PC-9 (cell line): ENCODE measurements around the gene LZTFL1. TPM values are rescaled to one million over a fixed set of nuclear protein-coding genes. Genes with fewer than 3 reads are reported as not detected.

ENCODE experiments used
- BruUV-seq: library from RNA; stranded (reverse); fragments of 400-500 nt; replicated peaks from 2 replicates; lab custom pipeline; 2021; lab: Mats Ljungman, UMichigan
- CTCF ChIA-PET: fragments of 300-600 bp; sonication (Branson Sonifier 250); formaldehyde crosslinking; loops from one replicate; lab custom pipeline; 2022; ENCODE audit warnings: antibody characterized with exemption; lab: Charles Lee
- POLR2A ChIA-PET: fragments of 300-600 bp; sonication (Branson Sonifier 250); formaldehyde crosslinking; loops from one replicate; lab custom pipeline; 2022; ENCODE audit warnings: antibody characterized with exemption; ENCODE audit not compliant: unreplicated experiment; lab: Charles Lee
- DNase-seq, 2 experiments: peaks; one replicate each; pipeline versions ENCODE4 v3.0.0 to v3.0.0-alpha.2; 2015 to 2022; ENCODE audit warnings: mixed read lengths in 1 of 2
- H2AFZ ChIP-seq: fragments of 200-600 bp; sonication (generic); 2 replicates; pipeline ENCODE4 v1.8.1; 2017; ENCODE audit warnings: antibody characterized with exemption
- H3F3A ChIP-seq: fragments of 200-600 bp; sonication (generic); 2 replicates; pipeline ENCODE4 v1.8.1; 2017; ENCODE audit warnings: antibody characterized with exemption, mild to moderate bottlenecking, low read depth; ENCODE audit not compliant: insufficient read depth
- H3K27ac ChIP-seq: fragments of 200-600 bp; sonication (generic); 2 replicates; pipeline ENCODE4 v1.6.1; 2016; ENCODE audit warnings: mixed run types
- H3K27me3 ChIP-seq: fragments of 200-600 bp; sonication (generic); 2 replicates; pipeline ENCODE4 v1.6.1; 2016; ENCODE audit warnings: low read depth, mixed run types; ENCODE audit not compliant: insufficient read depth
- H3K36me3 ChIP-seq: fragments of 200-600 bp; sonication (generic); 2 replicates; pipeline ENCODE4 v1.6.1; 2016; ENCODE audit warnings: low read depth, mixed run types
- H3K4me1 ChIP-seq: fragments of 200-600 bp; sonication (generic); replicated peaks from 2 replicates; pipeline ENCODE4 v1.6.1; 2016; ENCODE audit warnings: mixed run types; ENCODE audit not compliant: insufficient read depth
- H3K4me2 ChIP-seq: fragments of 200-600 bp; sonication (generic); 2 replicates; pipeline ENCODE4 v1.6.1; 2017; ENCODE audit warnings: mixed run types
- H3K4me3 ChIP-seq: fragments of 200-600 bp; sonication (generic); 2 replicates; pipeline ENCODE4 v1.6.1; 2016; ENCODE audit warnings: mixed run types
- H3K79me2 ChIP-seq: fragments of 200-600 bp; sonication (generic); 2 replicates; pipeline ENCODE4 v1.6.1; 2017; ENCODE audit warnings: low read depth, mixed run types
- H3K9me2 ChIP-seq: fragments of 200-600 bp; sonication (generic); 2 replicates; pipeline ENCODE4 v1.8.1; 2017; ENCODE audit warnings: mild to moderate bottlenecking; ENCODE audit not compliant: insufficient read depth
- H3K9me3 ChIP-seq: fragments of 200-600 bp; sonication (generic); 2 replicates; pipeline ENCODE4 v1.8.1; 2016; ENCODE audit warnings: low read depth; ENCODE audit not compliant: insufficient read depth
- H4K20me1 ChIP-seq: fragments of 200-600 bp; sonication (generic); 2 replicates; pipeline ENCODE4 v1.8.1; 2017; ENCODE audit not compliant: insufficient read depth
- EZH2 ChIP-seq: fragments of 200-600 bp; sonication (generic); IDR thresholded peaks from 2 replicates; pipeline ENCODE4 v1.8.0; 2017; ENCODE audit warnings: antibody characterized with exemption, low read depth
- intact Hi-C: fragments of 100-400 bp; cut with micrococcal nuclease; formaldehyde crosslinking; loops from one replicate; pipeline ENCODE4 v1.10.0; 2022; ENCODE audit not compliant: unreplicated experiment
- total RNA-seq: library from RNA; stranded (reverse); gene quantifications from 2 replicates; pipeline ENCODE4 v1.2.3, GENCODE V29; 2021
- TF ChIP-seq, protein P1 (sequence below): fragments of 200-600 bp; sonication (generic); conservative IDR thresholded peaks from 2 replicates; pipeline ENCODE4 v1.6.1; 2017; ENCODE audit warnings: mixed run types, antibody characterized with exemption, mild to moderate bottlenecking, moderate library complexity

The LZTFL1 gene
- total RNA-seq, 1 experiment from 2014 or later: 39.2 TPM

GRCh38 chr3:45868213-45868612 is 26.3 kb upstream of the LZTFL1 start:
- H3K9me2 ChIP-seq: no peaks in the 10 kb centered on the region
- no TSS peak for BruUV-seq
- H3K36me3 ChIP-seq: no peaks in the 10 kb centered on the region
- TF ChIP-seq, protein P1, sequence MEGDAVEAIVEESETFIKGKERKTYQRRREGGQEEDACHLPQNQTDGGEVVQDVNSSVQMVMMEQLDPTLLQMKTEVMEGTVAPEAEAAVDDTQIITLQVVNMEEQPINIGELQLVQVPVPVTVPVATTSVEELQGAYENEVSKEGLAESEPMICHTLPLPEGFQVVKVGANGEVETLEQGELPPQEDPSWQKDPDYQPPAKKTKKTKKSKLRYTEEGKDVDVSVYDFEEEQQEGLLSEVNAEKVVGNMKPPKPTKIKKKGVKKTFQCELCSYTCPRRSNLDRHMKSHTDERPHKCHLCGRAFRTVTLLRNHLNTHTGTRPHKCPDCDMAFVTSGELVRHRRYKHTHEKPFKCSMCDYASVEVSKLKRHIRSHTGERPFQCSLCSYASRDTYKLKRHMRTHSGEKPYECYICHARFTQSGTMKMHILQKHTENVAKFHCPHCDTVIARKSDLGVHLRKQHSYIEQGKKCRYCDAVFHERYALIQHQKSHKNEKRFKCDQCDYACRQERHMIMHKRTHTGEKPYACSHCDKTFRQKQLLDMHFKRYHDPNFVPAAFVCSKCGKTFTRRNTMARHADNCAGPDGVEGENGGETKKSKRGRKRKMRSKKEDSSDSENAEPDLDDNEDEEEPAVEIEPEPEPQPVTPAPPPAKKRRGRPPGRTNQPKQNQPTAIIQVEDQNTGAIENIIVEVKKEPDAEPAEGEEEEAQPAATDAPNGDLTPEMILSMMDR: no peak
- TF ChIP-seq EZH2: no peak
- no peaks in the 10 kb centered on the region for H4K20me1 ChIP-seq
- no peak overlapping the region for H3K27ac ChIP-seq
- no peaks in the 10 kb centered on the region for H3K27me3 ChIP-seq
- intact Hi-C loops: no loop called here
- no peak overlapping the region for H3K4me3 ChIP-seq
- H3F3A ChIP-seq: no peaks in the 10 kb centered on the region
- DNase-seq: no peak
- no peaks in the 10 kb centered on the region for H3K4me1 ChIP-seq
- H2AFZ ChIP-seq: no peak overlapping the region
- ChIA-PET CTCF (interaction anchor here (0.7 kb wide), 1 partner anchor 138 kb away, joined by 4 read pairs; no protein-coding TSS in a partner anchor), POLR2A (no interaction called here)
- no peaks in the 10 kb centered on the region for H3K79me2 ChIP-seq
- no peaks in the 10 kb centered on the region for H3K9me3 ChIP-seq
- no peak overlapping the region for H3K4me2 ChIP-seq

DNA sequence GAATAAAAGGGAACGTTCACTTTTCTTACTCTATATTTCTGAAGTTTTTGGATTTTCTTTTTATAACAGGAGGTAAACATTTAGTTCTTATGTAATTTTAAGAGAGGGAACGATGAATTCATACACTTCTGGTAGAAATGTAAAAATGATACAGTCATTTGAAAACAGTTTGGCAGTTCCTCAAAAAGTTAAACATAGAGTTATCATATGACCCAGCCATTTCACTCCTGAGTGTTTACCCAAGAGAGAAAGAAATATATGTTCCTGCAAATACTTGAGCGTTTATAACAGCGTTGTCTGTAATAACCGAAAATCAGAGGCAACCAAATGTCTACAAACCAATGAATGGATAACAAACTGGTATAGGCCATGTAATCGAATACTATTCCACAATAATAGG is 23.6 kb upstream of the LZTFL1 start:
- H4K20me1 ChIP-seq: no peaks in the 10 kb centered on the region
- ChIA-PET POLR2A (no interaction called here), CTCF (no interaction called here)
- intact Hi-C loops: no loop called here
- no peak for TF ChIP-seq EZH2
- TF ChIP-seq, protein P1: no peak
- no peaks in the 10 kb centered on the region for H3K79me2 ChIP-seq
- no peaks in the 10 kb centered on the region for H3K9me2 ChIP-seq
- H3K4me2 ChIP-seq: no peak overlapping the region
- no peak for DNase-seq
- no peak overlapping the region for H3K27ac ChIP-seq
- H2AFZ ChIP-seq: no peak overlapping the region
- H3F3A ChIP-seq: no peaks in the 10 kb centered on the region
- no peaks in the 10 kb centered on the region for H3K36me3 ChIP-seq
- H3K4me1 ChIP-seq: no peaks in the 10 kb centered on the region
- BruUV-seq: no TSS peak
- no peaks in the 10 kb centered on the region for H3K27me3 ChIP-seq
- H3K4me3 ChIP-seq: no peak overlapping the region
- H3K9me3 ChIP-seq: no peaks in the 10 kb centered on the region

- Histone ChIP-seq H3K9me3 (no peaks in the 10 kb centered on the region), H3F3A (no peaks in the 10 kb centered on the region), H3K27ac (no peak overlapping the region), H3K36me3 (no peaks in the 10 kb centered on the region), H4K20me1 (no peaks in the 10 kb centered on the region), H2AFZ (no peak overlapping the region), H3K9me2 (no peaks in the 10 kb centered on the region), H3K79me2 (no peaks in the 10 kb centered on the region), H3K4me3 (no peak overlapping the region), H3K27me3 (no peaks in the 10 kb centered on the region), H3K4me1 (no peaks in the 10 kb centered on the region), H3K4me2 (no peak overlapping the region)
- intact Hi-C loops: no loop called here
- POLR2A ChIA-PET: interaction anchor here (0.5 kb wide), 1 partner anchor 1516 kb away, joined by 4 read pairs; the partner anchor contains the start of gene PTPN23
- TF ChIP-seq EZH2: no peak
- TF ChIP-seq, protein P1: no peak
- no peak for DNase-seq
- BruUV-seq: no TSS peak
- CTCF ChIA-PET: interaction anchor here (0.6 kb wide), 1 partner anchor 65 kb away, joined by 3 read pairs; no protein-coding TSS in a partner anchor
Measured at GRCh38 chr3:45864760-45865519, 23.0 kb upstream of the LZTFL1 start.
